Stimulated activated naive CD8-positive, alpha-beta T cell treated with anti-CD3 and anti-CD28 coated beads, Interleukin-15, amount 100 ng/mL, for 72 hours (primary cell): Measurements from ENCODE around the gene SMIM9.
"Not testable (repeated sequence)": the region's sequence is repeated elsewhere in the genome, so short reads cannot be mapped to it uniquely, and the experiment has no call there.

Experiments used
- ATAC-seq: fragments of 150-1000 bp; cut with Tn5 transposase; 2 replicates; pipeline ENCODE4 v1.10.0; 2021; ENCODE audit warnings: mild to moderate bottlenecking, moderate library complexity
- DNase-seq, 2 donors: peaks; one replicate each; pipeline ENCODE4 v3.0.0; 2021 to 2022
- H3K27ac Mint-ChIP-seq, 2 donors: one replicate each; pipeline ENCODE4 v1.8.0; 2022; ENCODE audit warnings: mild to moderate bottlenecking in 2 of 2, mixed read lengths in 2 of 2, moderate library complexity in 2 of 2
- H3K27me3 Mint-ChIP-seq: one replicate; pipeline ENCODE4 v1.8.0; 2022; ENCODE audit warnings: mixed read lengths
- H3K4me1 Mint-ChIP-seq: one replicate; pipeline ENCODE4 v1.8.0; 2022; ENCODE audit warnings: mild to moderate bottlenecking, mixed read lengths
- H3K4me3 Mint-ChIP-seq, 2 donors: one replicate each; pipeline ENCODE4 v1.8.0; 2022; ENCODE audit warnings: mild to moderate bottlenecking in 2 of 2, mixed read lengths in 2 of 2, moderate library complexity in 1 of 2
- H3K9me3 Mint-ChIP-seq, 2 donors: one replicate each; pipeline ENCODE4 v1.8.0; 2022; ENCODE audit warnings: mixed read lengths in 2 of 2

SMIM9 gene

GRCh38 chrX:154834562-154834961, at the start of gene SMIM9:
Gene SMIM9 (minus strand): TSS chrX:154834662. CDS start chrX:154830856, 3,806 bp downstream.
- Mint-ChIP-seq H3K4me3 (no peak within 1 kb of the TSS), H3K27ac (no peak within 1 kb of the TSS), H3K27me3 (peaks cover 12% of the 10 kb centered on the region), H3K4me1 (peaks cover 13% of the 10 kb centered on the region), H3K9me3 (no peaks in the 10 kb centered on the region)
- DNase-seq (no peak), ATAC-seq (no peak)

- not testable (repeated sequence) for H3K27ac Mint-ChIP-seq, H3K4me1 Mint-ChIP-seq
Observed at GRCh38 chrX:154884069-154884468, 49.6 kb upstream of the SMIM9 start.

GRCh38 chrX:154873329-154873728, 38.9 kb upstream of the SMIM9 start:
- peaks cover under 1 to 14% of the 10 kb centered on the region in 2 donors for H3K9me3 Mint-ChIP-seq
- no peaks in the 10 kb centered on the region for H3K27me3 Mint-ChIP-seq
- no peak overlapping the region for H3K4me3 Mint-ChIP-seq
- H3K4me1 Mint-ChIP-seq: no peaks in the 10 kb centered on the region
- no peak for DNase-seq
- no peak for ATAC-seq
- H3K27ac Mint-ChIP-seq: no peak overlapping the region

More at GRCh38 chrX:154884069-154884468, 49.6 kb upstream of the SMIM9 start:
- not testable (repeated sequence) for H3K9me3 Mint-ChIP-seq, DNase-seq, H3K4me3 Mint-ChIP-seq, H3K27me3 Mint-ChIP-seq
- peak; percentile 45 for ATAC-seq

- H3K9me3 Mint-ChIP-seq: peaks cover 8 to 34% of the 10 kb centered on the region in 2 donors
- not testable (repeated sequence) for H3K4me3 Mint-ChIP-seq, ATAC-seq, H3K4me1 Mint-ChIP-seq, H3K27me3 Mint-ChIP-seq, H3K27ac Mint-ChIP-seq, DNase-seq
Observed at GRCh38 chrX:154868522-154868921, 34.1 kb upstream of the SMIM9 start.

- no peak overlapping the region for H3K27ac Mint-ChIP-seq
- ATAC-seq (no peak), DNase-seq (no peak)
- H3K4me3 Mint-ChIP-seq: no peak overlapping the region
- H3K4me1 Mint-ChIP-seq: no peaks in the 10 kb centered on the region
- H3K27me3 Mint-ChIP-seq: no peaks in the 10 kb centered on the region
- H3K9me3 Mint-ChIP-seq: no peaks in the 10 kb centered on the region
Observed at GRCh38 chrX:154855256-154855655, 20.8 kb upstream of the SMIM9 start.

- Mint-ChIP-seq H3K4me1 (no peaks in the 10 kb centered on the region), H3K9me3 (no peaks in the 10 kb centered on the region), H3K4me3 (no peak overlapping the region), H3K27me3 (peaks cover 7% of the 10 kb centered on the region), H3K27ac (no peak overlapping the region)
- DNase-seq: no peak
- no peak for ATAC-seq
Observed at GRCh38 chrX:154850957-154851611, 16.6 kb upstream of the SMIM9 start.

- peak; percentile 64 for ATAC-seq
- DNase-seq: no peak
- Mint-ChIP-seq H3K9me3 (no peaks in the 10 kb centered on the region), H3K4me3 (no peak overlapping the region), H3K27ac (no peak overlapping the region), H3K4me1 (peaks cover 6% of the 10 kb centered on the region), H3K27me3 (peaks cover 2% of the 10 kb centered on the region)
Observed at GRCh38 chrX:154840856-154841255, 6.4 kb upstream of the SMIM9 start.

GRCh38 chrX:154836163-154836562, 1.7 kb upstream of the SMIM9 start:
- Mint-ChIP-seq H3K9me3 (no peaks in the 10 kb centered on the region), H3K4me3 (no peak overlapping the region), H3K27ac (no peak overlapping the region), H3K27me3 (peaks cover 7% of the 10 kb centered on the region), H3K4me1 (peaks cover 6% of the 10 kb centered on the region)
- no peak for DNase-seq
- no peak for ATAC-seq

GRCh38 chrX:154833746-154834274, 652 bp downstream of the SMIM9 start:
- ATAC-seq (no peak), DNase-seq (no peak)
- H3K9me3 Mint-ChIP-seq: no peaks in the 10 kb centered on the region
- peaks cover 21% of the 10 kb centered on the region for H3K4me1 Mint-ChIP-seq
- H3K27ac Mint-ChIP-seq: no peak overlapping the region
- no peak overlapping the region for H3K4me3 Mint-ChIP-seq
- H3K27me3 Mint-ChIP-seq: peaks cover 12% of the 10 kb centered on the region

- DNase-seq (no peak), ATAC-seq (no peak)
- H3K4me3 Mint-ChIP-seq: no peak overlapping the region
- no peaks in the 10 kb centered on the region for H3K9me3 Mint-ChIP-seq
- H3K27ac Mint-ChIP-seq: peak overlapping the region in 1 of 2 donors; percentile 77
- H3K4me1 Mint-ChIP-seq: peaks cover 31% of the 10 kb centered on the region
- peaks cover 12% of the 10 kb centered on the region for H3K27me3 Mint-ChIP-seq
Observed at GRCh38 chrX:154829926-154830442, 4.5 kb downstream of the SMIM9 start.

GRCh38 chrX:154829134-154829533, 5.3 kb downstream of the SMIM9 start:
- Mint-ChIP-seq H3K9me3 (no peaks in the 10 kb centered on the region), H3K27ac (peak overlapping the region in 1 of 2 donors; percentile 43), H3K4me1 (peaks cover 31% of the 10 kb centered on the region), H3K4me3 (peak overlapping the region in 1 of 2 donors; percentile 60), H3K27me3 (peaks cover 12% of the 10 kb centered on the region)
- no peak for ATAC-seq
- DNase-seq: no peak

- H3K9me3 Mint-ChIP-seq: no peaks in the 10 kb centered on the region
- H3K27me3 Mint-ChIP-seq: peaks cover 12% of the 10 kb centered on the region
- DNase-seq (no peak), ATAC-seq (no peak)
- H3K4me3 Mint-ChIP-seq: no peak overlapping the region
- peaks cover 31% of the 10 kb centered on the region for H3K4me1 Mint-ChIP-seq
- no peak overlapping the region for H3K27ac Mint-ChIP-seq
Observed at GRCh38 chrX:154828016-154828408, 6.5 kb downstream of the SMIM9 start.

- peak overlapping the region in 1 of 2 donors; percentile 24 for H3K4me3 Mint-ChIP-seq
- H3K27me3 Mint-ChIP-seq: peaks cover 12% of the 10 kb centered on the region
- DNase-seq (no peak), ATAC-seq (peak; percentile 54)
- no peaks in the 10 kb centered on the region for H3K9me3 Mint-ChIP-seq
- peak overlapping the region in 1 of 2 donors; percentile 50 for H3K27ac Mint-ChIP-seq
- H3K4me1 Mint-ChIP-seq: peaks cover 31% of the 10 kb centered on the region
Observed at GRCh38 chrX:154827194-154828015, 7.1 kb downstream of the SMIM9 start.

- peaks cover 31% of the 10 kb centered on the region for H3K4me1 Mint-ChIP-seq
- not testable (repeated sequence) for H3K27me3 Mint-ChIP-seq, H3K4me3 Mint-ChIP-seq, ATAC-seq, DNase-seq, H3K9me3 Mint-ChIP-seq, H3K27ac Mint-ChIP-seq
Observed at GRCh38 chrX:154825586-154825985, 8.9 kb downstream of the SMIM9 start.

GRCh38 chrX:154824638-154825037, 9.8 kb downstream of the SMIM9 start:
- no peak for DNase-seq
- Mint-ChIP-seq H3K27ac (no peak overlapping the region), H3K27me3 (no peaks in the 10 kb centered on the region), H3K4me1 (peaks cover 24% of the 10 kb centered on the region), H3K4me3 (no peak overlapping the region), H3K9me3 (no peaks in the 10 kb centered on the region)
- ATAC-seq: no peak

- Mint-ChIP-seq H3K4me3 (no peak overlapping the region), H3K4me1 (no peaks in the 10 kb centered on the region), H3K9me3 (no peaks in the 10 kb centered on the region), H3K27ac (no peak overlapping the region), H3K27me3 (no peaks in the 10 kb centered on the region)
- DNase-seq (no peak), ATAC-seq (no peak)
Observed at GRCh38 chrX:154822029-154822428, 12.4 kb downstream of the SMIM9 start.
